ENCODE results near the gene SPATA24.

- TF ChIP-seq CTCF (IDR thresholded peaks at IDR 0.05; ENCODE audit: low read length): no peak
- TF ChIP-seq EZH2 (optimal IDR thresholded peaks at IDR 0.05; ENCODE audit: low read depth, low read length): no peak
These were observed 29.0 kb downstream of the SPATA24 start for GRCh38 chr5:139374909-139375308.

Measured in MM.1S (cell line).